Measurements from ENCODE around the gene MTM1.
A peak's percentile ranks its signal among the peaks of the same experiment; 100 is the strongest.

Gene MTM1

DNA sequence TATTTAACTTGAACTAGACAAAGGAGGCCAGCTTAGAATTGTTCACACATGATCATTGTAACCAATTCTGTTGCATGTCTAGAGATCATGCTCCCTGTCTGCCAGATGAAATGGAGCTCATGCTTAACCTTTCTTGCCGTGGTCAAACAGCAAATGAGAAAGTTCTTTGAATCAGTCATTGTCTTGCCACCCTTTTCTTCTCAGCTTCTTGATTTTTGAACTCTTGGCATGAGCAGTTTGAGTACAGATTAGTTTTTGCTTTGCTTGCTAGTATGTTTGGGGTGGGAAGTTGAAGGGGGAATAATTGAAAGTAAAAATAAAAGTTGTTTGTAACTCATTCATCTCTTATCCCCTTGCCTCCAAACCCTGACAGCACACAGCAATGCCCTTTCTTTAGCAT, 4.7 kb downstream of the MTM1 start:
- in situ Hi-C loops (cut with HindIII; ENCODE audit: low sequenced_read_pairs) = no loop called here
- H3K4me3 ChIP-seq (ENCODE audit: low read depth, low read length) = no peak overlapping the region
- TF ChIP-seq, protein P1, sequence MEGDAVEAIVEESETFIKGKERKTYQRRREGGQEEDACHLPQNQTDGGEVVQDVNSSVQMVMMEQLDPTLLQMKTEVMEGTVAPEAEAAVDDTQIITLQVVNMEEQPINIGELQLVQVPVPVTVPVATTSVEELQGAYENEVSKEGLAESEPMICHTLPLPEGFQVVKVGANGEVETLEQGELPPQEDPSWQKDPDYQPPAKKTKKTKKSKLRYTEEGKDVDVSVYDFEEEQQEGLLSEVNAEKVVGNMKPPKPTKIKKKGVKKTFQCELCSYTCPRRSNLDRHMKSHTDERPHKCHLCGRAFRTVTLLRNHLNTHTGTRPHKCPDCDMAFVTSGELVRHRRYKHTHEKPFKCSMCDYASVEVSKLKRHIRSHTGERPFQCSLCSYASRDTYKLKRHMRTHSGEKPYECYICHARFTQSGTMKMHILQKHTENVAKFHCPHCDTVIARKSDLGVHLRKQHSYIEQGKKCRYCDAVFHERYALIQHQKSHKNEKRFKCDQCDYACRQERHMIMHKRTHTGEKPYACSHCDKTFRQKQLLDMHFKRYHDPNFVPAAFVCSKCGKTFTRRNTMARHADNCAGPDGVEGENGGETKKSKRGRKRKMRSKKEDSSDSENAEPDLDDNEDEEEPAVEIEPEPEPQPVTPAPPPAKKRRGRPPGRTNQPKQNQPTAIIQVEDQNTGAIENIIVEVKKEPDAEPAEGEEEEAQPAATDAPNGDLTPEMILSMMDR (IDR thresholded peaks at IDR 0.05; ENCODE audit: low read depth, low read length, missing control alignments) = no peak

DNA sequence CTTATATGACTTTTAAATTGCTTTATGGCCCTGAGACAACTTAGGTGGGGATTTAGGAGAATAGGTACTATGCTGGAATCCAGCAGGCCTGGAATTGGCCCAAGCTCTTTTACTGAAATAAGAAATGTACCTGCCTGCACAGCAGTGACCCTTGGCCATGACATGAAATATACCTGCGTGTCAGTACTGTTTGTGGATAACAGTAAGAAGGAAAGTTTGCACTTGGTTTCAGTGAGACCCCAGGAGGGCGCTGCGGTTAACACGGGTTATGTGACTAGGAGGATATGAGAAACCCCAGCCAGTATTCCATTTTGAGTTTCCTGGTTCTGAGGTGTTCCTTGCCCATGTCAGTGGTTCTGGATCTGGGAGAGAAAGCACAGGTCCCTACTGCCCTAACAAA, 5.3 kb downstream of the MTM1 start:
- in situ Hi-C loops (cut with HindIII; ENCODE audit: low sequenced_read_pairs) = no loop called here
- TF ChIP-seq, protein P1 (IDR thresholded peaks at IDR 0.05; ENCODE audit: low read depth, low read length, missing control alignments) = no peak
- no peak for DNase-seq (ENCODE audit: low read depth)
- H3K4me3 ChIP-seq (ENCODE audit: low read depth, low read length) = no peak overlapping the region

More for the DNA sequence above, 4.7 kb downstream of the MTM1 start:
- no peak for DNase-seq (ENCODE audit: low read depth)

DNA sequence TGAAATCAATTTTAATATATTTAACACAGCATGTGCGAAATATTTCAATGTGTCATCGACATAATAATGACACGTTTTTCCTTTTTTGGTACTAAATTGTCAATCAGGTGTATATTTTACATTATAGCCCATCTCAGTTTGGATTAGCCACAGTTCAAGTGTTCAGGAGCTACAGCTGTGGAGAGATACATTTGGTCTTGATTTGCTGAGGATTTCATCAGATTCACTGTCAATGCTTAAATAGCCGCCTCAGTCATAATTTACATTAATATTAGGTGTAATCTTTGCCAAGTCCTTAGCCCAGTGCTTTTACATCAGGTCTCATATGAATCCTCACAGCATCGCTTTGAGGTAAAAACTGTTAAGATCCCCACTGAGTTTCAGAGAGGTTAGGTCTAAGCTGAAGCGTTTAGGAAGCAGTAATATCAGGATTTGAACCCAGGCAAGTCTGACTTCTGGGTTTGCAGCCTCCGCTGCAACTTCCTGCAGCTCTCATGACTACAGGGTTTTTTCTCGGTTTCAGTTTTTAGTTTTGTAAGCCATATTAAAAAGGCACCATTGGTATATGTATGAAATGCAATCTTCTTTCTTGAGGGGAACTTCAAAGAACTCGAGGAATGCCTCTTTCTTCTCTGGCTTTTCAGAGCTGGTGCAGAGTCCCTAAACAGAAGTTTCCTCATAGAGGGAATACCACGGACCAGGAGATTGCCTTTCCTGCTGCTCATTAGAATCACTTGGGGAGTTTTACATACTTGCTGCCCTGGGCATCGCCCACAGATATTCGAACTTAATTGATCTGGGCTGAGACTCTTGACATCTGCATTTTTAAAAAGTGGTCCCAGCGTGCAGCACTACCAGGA, 6.4 kb downstream of the MTM1 start:
- in situ Hi-C loops (cut with HindIII; ENCODE audit: low sequenced_read_pairs) = no loop called here
- TF ChIP-seq, protein P1 (IDR thresholded peaks at IDR 0.05; ENCODE audit: low read depth, low read length, missing control alignments) = no peak
- DNase-seq (ENCODE audit: low read depth) = no peak
- no peak overlapping the region for H3K4me3 ChIP-seq (ENCODE audit: low read depth, low read length)

DNA sequence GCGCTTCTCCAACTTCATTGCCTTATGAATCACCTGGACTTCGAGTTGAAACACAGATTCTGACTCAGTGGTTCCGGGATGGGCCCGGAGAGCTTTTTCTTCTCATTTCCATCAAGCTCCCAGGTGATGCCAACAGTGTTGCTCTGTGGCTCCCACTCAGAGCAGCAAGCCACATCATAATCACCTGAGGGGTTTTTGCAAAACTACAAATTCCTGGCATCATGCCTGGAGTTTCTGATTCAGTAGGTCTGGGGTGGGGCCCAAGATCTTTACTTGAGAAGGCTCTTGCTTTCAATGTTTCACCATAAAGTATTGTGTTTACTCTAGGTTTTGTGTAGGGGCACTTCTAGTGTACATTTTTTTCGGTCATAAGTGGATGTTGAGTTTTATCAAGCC, 7.0 kb downstream of the MTM1 start:
- H3K4me3 ChIP-seq (ENCODE audit: low read depth, low read length) = no peak overlapping the region
- TF ChIP-seq, protein P1 (IDR thresholded peaks at IDR 0.05; ENCODE audit: low read depth, low read length, missing control alignments) = no peak
- in situ Hi-C loops (cut with HindIII; ENCODE audit: low sequenced_read_pairs) = no loop called here
- no peak for DNase-seq (ENCODE audit: low read depth)

DNA sequence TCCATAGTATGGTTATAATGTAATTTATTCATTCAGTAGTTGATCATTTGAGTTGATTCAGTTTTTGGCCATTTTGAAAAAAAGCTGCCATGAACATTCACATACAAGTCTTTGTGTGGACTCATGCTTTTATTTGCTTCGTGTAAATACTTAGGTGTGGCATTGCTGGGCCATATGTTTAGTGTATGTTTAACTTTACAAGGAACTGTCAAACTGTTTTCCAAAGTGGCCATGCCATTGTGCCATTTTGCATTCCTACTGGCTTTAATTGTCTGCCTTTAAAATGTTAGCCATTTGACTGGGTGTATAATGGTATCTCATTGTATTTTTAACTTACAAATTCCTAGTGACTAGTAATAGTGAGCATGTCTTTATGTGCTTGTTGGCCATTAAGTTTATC, 8.8 kb downstream of the MTM1 start:
- H3K4me3 ChIP-seq (ENCODE audit: low read depth, low read length) = no peak overlapping the region
- in situ Hi-C loops (cut with HindIII; ENCODE audit: low sequenced_read_pairs) = no loop called here
- DNase-seq (ENCODE audit: low read depth) = no peak
- TF ChIP-seq, protein P1 (IDR thresholded peaks at IDR 0.05; ENCODE audit: low read depth, low read length, missing control alignments) = no peak

DNA sequence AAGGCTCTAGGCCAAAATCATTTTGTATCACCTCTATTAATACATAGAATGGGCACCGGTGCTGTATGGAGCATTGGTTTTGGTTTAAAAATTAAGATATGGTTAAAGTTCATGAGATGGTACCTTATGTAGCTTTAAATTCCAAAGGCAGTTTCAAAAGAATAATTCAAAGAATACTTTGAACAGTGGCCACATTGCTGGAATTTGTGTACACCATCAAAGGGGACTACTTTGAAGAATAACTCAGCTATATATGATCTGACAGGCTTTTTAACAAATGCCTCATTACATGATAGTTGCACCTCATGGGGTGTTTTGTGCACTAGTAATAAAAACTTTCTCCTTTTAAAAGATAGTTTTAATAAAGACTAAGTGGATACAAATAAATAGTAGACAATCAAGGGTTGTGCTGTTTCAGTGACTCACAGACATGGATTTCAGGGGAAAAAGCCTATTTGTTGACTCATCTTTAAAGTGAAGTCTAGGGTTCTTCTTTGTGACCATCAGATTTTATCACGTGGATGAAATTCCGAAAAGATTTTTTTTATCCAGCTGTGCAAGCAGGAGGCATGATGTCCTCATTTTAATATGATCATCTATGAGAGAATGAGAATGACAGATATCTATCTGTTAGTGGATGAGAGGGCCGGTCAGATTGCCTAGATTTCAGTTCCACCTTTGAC, 12.8 kb downstream of the MTM1 start:
- TF ChIP-seq, protein P1 (IDR thresholded peaks at IDR 0.05; ENCODE audit: low read depth, low read length, missing control alignments) = no peak
- DNase-seq (ENCODE audit: low read depth) = peak; percentile 28
- in situ Hi-C loops (cut with HindIII; ENCODE audit: low sequenced_read_pairs) = no loop called here
- H3K4me3 ChIP-seq (ENCODE audit: low read depth, low read length) = no peak overlapping the region
